Esophagus muscularis mucosa (tissue), 4 donors: ENCODE measurements around the gene NCLN. TPM values are rescaled to one million over a fixed set of nuclear protein-coding genes. Genes with fewer than 3 reads are reported as not detected.

ENCODE experiments used
- DNase-seq: peaks from one replicate; pipeline ENCODE4 v3.0.0-alpha.2; 2017; ENCODE audit errors: extremely low spot score
- H3K27ac ChIP-seq, 4 donors: fragments of 200-600 bp; sonication (generic); replicated peaks in 1 of 4; 1 replicate in 3 of 4; 2 replicates in 1 of 4; pipeline ENCODE4 v1.5.1; 2016 to 2019; ENCODE audit warnings: mild to moderate bottlenecking in 1 of 4
- H3K27me3 ChIP-seq, 4 donors: fragments of 200-600 bp; sonication (generic); one replicate each; pipeline versions ENCODE4 v1.5.1 to v1.6.0; 2016 to 2019
- H3K36me3 ChIP-seq, 4 donors: fragments of 200-600 bp; sonication (generic); one replicate each; pipeline ENCODE4 v1.5.1; 2016 to 2019
- H3K4me1 ChIP-seq, 4 donors: fragments of 200-600 bp; sonication (generic); one replicate each; pipeline ENCODE4 v1.5.1; 2016 to 2019
- H3K4me3 ChIP-seq, 4 donors: fragments of 200-600 bp; sonication (generic); 1 replicate in 2 of 4; 2 replicates in 2 of 4; pipeline ENCODE4 v1.5.1; 2016 to 2019; ENCODE audit warnings: mild to moderate bottlenecking in 4 of 4, moderate library complexity in 1 of 4
- H3K9me3 ChIP-seq, 4 donors: fragments of 200-600 bp; sonication (generic); 1 replicate in 3 of 4; 2 replicates in 1 of 4; pipeline ENCODE4 v1.5.1; 2016 to 2019
- CTCF ChIP-seq, 3 experiments: fragments of 200-600 bp in 2 of 3; fragments of 450-650 bp in 1 of 3; sonication (generic) in 2 of 3; IDR thresholded peaks; one replicate each; pipeline ENCODE4 v1.5.1; 2017 to 2019; ENCODE audit warnings: antibody characterized with exemption in 3 of 3, mild to moderate bottlenecking in 2 of 3, moderate library complexity in 1 of 3
- EP300 ChIP-seq: sonication (generic); formaldehyde crosslinking; IDR thresholded peaks from one replicate; pipeline ENCODE4 v1.6.1; 2017; ENCODE audit warnings: antibody characterized with exemption
- POLR2A ChIP-seq: fragments of 450-650 bp; IDR thresholded peaks from one replicate; pipeline ENCODE4 v1.6.1; 2017; ENCODE audit warnings: antibody characterized with exemption, moderate library complexity, mild to moderate bottlenecking, low read depth
- POLR2AphosphoS5 ChIP-seq, 2 donors: sonication (generic); formaldehyde crosslinking; IDR thresholded peaks; one replicate each; pipeline ENCODE4 v1.6.1; 2017; ENCODE audit warnings: antibody characterized with exemption in 2 of 2
- WGBS: methylation state at CpG from one replicate; pipeline ENCODE4 v1.1.5; 2018; 5-methylcytosine and 5-hydroxymethylcytosine counted together
- intact Hi-C: fragments of 100-400 bp; cut with DNase I; formaldehyde crosslinking; loops from one replicate; pipeline ENCODE4 v1.15.1; 2023
- total RNA-seq, 4 donors: library from RNA; depleted of rRNA; stranded (reverse); fragments of >200 nt; gene quantifications; one replicate each; pipeline versions ENCODE4 v1.1.0 to v1.2.1, GENCODE V29; 2016

The NCLN gene
- total RNA-seq, 4 donors from 2014 or later, result 26.2 to 33.6 (median 29.7) TPM

DNA sequence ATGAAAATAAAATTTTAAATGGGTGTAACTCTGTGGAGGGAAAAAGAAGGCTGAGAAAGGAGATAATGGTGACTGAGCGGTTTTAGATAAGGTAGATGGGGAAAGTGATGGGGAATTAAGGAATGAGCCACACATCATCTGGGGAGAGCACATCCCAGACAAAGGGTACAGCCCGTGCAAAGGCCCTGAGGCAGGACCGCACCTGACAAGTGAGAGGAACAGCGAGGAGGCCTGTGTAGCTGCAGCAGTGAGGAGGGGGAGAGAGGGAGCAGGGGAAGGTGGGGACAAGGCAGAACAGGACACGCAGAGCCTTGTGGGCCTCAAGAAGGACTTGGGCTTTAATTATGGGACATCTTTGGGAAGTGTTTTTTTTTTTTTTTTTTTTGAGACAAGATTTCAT, 37.0 kb downstream of the NCLN start:
- TF ChIP-seq POLR2AphosphoS5 (IDR thresholded peaks at IDR 0.05), result no peak
- no peak for TF ChIP-seq POLR2A
- no peak for TF ChIP-seq CTCF (IDR thresholded peaks at IDR 0.05)
- no peak for TF ChIP-seq EP300
- H3K4me3 ChIP-seq, result no peak overlapping the region
- no peak for DNase-seq
- no peak overlapping the region for H3K27ac ChIP-seq
- 91% methylated on average over 5 of the region's 5 CpGs for WGBS
- no peaks in the 10 kb centered on the region for H3K9me3 ChIP-seq
- H3K4me1 ChIP-seq, result peaks cover 0 to 16% (median 11%) of the 10 kb centered on the region in 4 donors
- intact Hi-C loops, result no loop called here
- H3K27me3 ChIP-seq, result peaks cover 0 to 71% (median 16%) of the 10 kb centered on the region in 4 donors
- no peaks in the 10 kb centered on the region for H3K36me3 ChIP-seq

- peak within 1 kb of the TSS; percentile 33 to 56 (median 36) for H3K4me3 ChIP-seq
- H3K36me3 ChIP-seq, result no peaks in the 10 kb centered on the region
- intact Hi-C loops, result no loop called here
- H3K9me3 ChIP-seq, result no peaks in the 10 kb centered on the region
- peaks cover 0 to 89% (median 25%) of the 10 kb centered on the region in 4 donors for H3K27me3 ChIP-seq
- WGBS, result under 1% methylated on average over 49 of the region's 94 CpGs
- DNase-seq, result no peak
- no peak within 1 kb of the TSS for H3K27ac ChIP-seq
- H3K4me1 ChIP-seq, result peaks cover 0 to 19% (median 12%) of the 10 kb centered on the region in 4 donors
- TF ChIP-seq CTCF (IDR thresholded peaks at IDR 0.05) (peak; percentile 55 to 77 (median 76)), EP300 (no peak)
These were observed 38.8 kb downstream of the NCLN start, which contains the start of gene CELF5 for GRCh38 chr19:3224346-3225168. CELF5 (plus strand) TSS chr19:3224661; CDS start chr19:3224740, 79 bp downstream.

DNA sequence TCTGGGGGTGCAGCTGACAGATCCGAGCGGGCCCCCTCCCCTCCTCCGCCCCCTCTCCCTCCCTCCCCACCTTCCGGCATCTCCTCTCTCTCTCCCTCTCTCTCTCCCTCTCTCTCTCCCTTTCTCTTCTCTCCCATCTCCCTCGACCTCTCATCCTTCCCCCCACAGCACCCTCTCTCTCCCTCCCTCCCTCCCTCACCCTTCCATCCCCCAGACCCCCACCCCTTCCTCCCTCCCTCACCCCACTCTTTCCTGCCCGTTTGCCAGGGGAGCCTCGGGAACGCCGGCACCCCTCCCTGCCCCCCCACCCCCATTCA, 39.4 kb downstream of the NCLN start:
- Histone ChIP-seq H3K4me1 (peaks cover 0 to 19% (median 12%) of the 10 kb centered on the region in 4 donors), H3K27me3 (peaks cover 0 to 95% (median 25%) of the 10 kb centered on the region in 4 donors), H3K27ac (no peak overlapping the region), H3K9me3 (no peaks in the 10 kb centered on the region), H3K36me3 (no peaks in the 10 kb centered on the region), H3K4me3 (no peak overlapping the region)
- no peak for DNase-seq
- TF ChIP-seq POLR2A (no peak), POLR2AphosphoS5 (IDR thresholded peaks at IDR 0.05) (no peak), EP300 (no peak), CTCF (IDR thresholded peaks at IDR 0.05) (no peak)
- 3% methylated on average over 9 of the region's 9 CpGs for WGBS
- intact Hi-C loops, result no loop called here

DNA sequence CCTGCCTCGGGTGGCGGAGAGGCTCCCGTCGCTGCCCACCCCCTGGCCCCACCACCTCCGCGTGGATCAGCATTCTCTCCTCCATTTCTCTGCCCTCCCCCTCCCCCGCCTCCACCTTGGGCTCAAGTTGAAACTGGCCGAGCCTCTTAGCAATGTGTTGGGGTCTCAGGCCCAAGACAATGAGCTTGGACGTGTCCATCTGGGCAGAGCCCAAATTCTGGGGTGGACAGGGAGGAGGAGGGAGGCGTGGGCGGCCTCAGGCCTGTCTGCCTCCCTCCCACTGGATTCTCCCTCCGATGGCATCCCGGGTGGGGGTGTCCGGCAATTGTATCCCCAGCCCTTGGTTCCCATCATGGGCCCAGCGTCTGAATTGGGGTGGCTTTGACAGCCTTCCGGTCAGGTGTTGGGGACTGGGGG, 40.0 kb downstream of the NCLN start:
- Histone ChIP-seq H3K9me3 (no peaks in the 10 kb centered on the region), H3K4me3 (no peak overlapping the region), H3K36me3 (no peaks in the 10 kb centered on the region), H3K27me3 (peaks cover 0 to 97% (median 25%) of the 10 kb centered on the region in 4 donors), H3K4me1 (peaks cover 0 to 19% (median 12%) of the 10 kb centered on the region in 4 donors), H3K27ac (no peak overlapping the region)
- intact Hi-C loops, result no loop called here
- DNase-seq, result no peak
- 45% methylated on average over 12 of the region's 16 CpGs for WGBS
- no peak for TF ChIP-seq CTCF (IDR thresholded peaks at IDR 0.05)
- no peak for TF ChIP-seq POLR2AphosphoS5 (IDR thresholded peaks at IDR 0.05)
